Fibroblast of peridontal ligament (primary cell): ENCODE results near the gene MRPS2.
"Not testable (repeated sequence)": the region's sequence is repeated elsewhere in the genome, so short reads cannot be mapped to it uniquely, and the experiment has no call there.

Source experiments
- DNase-seq: peaks from one replicate; pipeline ENCODE4 v3.0.0-alpha.2; 2010; ENCODE audit errors: extremely low read depth

The MRPS2 gene

DNA sequence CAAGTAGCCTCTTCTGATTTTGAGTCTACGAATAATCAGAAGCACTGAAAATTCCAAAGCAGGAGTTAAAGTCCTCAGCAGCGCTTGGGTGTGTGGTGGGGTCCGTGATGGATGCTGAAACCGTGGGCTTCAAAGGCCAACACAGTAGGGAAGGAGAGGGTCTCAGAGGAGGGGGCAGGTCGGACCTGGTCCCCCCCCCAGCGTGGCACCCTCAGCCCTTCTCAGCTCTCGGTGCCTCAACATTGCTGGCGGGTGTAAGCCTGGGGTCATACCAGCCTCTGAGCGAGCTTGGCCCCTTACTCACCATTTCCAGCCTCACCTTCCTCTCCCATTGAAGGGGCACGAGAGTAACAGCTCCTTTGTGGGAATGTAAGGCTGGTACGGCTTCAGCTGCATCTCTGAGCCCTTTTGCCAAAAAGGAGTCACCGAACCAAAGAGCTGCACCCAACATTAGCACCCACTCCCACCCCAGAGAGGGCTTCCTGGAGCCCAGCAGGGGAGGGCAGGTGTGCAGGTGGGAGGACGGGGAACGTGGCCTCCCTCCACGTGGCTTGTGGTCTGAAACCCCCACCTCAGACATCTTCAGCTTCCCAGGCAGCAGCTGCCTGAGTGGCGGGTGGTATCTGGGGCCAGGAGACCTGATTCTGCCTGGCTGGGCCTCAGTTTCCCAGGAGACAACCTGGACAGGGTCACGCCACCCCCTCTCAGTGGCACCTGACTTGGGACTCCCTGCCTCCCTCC is 14.0 kb downstream of the MRPS2 start:
- no peak for DNase-seq

DNA sequence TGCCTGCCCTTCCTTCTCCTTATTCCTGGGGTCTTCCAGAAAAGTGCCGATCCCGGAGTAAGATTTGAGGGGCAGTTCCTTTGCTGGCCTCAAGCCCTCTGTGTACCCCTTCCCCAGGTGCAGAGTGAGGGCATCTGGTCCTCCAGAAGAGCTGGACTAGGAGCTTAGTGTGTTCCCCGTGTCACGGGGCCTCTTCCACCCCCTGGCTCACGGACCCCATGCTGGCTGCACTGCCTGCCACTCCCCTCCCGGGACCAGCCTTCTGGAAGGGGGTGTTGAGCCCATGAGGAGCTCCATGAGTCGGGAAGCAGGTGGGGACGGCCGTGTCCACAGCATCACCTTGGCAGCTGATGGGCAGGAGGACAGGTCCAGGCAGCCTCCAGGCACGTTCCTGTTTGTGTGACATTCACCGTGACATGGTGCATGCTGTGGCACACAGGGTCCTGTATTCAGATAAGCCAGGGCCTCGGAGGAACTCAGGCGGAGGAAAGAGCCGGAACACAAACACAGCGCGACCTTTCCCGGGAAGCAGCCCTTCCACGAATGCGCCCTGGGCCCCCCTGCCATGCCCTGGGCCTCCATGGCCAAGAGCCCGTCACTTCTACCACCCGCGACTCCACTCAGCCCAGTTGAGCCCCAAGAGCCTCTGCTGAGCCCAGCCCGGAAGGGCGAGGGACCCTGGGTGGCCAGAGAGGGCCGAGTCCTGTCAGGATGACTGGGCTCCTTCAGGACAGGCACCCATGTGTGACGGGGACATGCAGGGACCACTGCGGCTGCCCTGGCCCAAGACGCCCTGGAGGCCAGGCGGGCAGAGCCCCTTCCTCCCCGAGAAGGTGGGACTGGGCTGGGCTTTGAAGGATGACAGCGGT is 14.8 kb downstream of the MRPS2 start:
- no peak for DNase-seq

DNA sequence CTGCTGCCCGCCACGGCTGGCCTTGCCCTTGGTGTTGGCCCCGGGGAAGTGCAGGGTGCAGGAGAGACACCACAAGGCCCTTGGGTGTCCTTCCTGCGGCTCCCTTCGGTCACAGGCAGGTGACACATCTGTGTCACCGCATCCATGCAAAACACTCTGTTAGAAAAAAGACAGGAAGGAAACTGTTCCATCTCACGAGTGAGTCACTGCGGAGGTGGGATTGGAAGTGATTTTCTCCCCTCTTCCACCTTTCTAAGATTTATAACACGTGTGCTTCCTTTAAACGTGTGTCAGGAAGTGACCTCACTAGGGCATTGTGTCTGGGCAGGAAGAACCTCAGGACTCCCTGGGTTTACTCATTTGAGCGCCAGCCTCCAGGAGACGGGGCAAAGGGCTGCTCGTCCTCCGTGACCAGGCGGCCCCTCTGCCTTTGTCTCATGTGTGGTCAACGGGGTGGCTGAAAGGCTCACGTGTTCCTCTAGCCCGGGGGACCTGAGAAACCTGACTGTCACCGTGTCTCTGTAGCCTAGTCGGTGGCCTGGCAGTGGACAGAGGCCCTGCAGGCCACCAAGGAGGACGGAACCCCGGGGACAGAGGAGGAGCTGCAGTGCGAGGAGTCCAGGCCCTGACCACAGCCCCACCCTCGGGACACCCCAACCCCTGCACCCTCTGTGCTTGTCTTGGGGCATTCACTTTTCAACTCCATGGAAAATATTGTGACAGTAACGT is 15.8 kb downstream of the MRPS2 start:
- DNase-seq, result no peak

DNA sequence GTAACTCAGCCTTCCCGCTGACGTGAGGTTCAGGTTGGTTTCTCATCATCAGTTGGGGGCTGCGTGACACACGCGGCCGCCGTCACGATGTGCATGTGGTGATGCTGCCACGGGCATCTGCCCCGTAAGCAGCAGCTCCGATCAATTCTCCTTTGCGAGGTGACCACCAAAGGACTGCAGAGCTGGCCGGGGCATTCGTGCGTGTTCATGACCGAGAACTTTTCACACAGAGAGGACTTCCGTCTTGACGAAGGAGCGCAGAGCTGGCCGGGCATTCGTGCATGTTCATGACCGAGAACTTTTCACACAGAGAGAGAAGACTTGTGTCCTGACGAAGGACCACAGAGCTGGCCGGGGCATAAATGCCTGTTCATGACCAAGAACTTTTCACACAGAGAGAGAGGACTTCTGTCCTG is 16.9 kb downstream of the MRPS2 start:
- DNase-seq, result no peak

DNA sequence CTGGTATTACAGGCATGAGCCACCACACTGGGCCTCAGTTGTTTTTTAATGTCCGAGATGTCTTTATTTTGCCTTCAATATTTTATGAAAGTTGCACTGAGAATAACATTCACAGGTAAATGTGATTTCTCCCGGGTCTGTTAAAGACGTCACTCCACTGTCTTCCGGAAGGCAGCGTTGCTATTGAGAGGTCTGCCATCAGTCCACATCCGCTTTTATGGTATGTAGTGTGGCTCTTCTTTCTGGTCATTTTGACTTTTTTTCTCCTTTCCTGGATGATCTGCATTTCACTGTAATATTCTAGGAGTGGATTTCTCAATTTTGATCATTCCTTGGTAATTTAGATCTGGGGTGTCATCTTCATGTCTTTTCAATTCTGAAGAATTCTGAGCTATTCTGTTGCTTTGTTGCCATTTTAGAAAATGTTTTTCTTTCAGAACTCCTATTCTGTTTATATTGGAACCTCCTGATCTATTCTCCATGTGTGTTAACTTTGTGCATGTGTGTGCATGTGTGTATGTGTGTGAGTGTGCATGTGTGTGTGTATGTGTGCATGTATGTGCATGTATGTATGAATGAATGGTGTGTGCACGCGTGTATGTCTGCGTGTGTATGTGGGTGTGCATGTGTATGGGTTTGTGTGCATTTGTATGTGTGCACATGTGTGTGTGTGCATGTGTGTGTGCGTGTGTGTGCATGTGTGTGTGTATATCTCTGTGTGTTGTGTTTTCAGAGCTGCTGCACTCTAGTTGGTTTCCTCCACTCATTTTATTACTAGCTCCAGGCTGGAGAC is 18.9 kb downstream of the MRPS2 start:
- DNase-seq, result no peak

DNA sequence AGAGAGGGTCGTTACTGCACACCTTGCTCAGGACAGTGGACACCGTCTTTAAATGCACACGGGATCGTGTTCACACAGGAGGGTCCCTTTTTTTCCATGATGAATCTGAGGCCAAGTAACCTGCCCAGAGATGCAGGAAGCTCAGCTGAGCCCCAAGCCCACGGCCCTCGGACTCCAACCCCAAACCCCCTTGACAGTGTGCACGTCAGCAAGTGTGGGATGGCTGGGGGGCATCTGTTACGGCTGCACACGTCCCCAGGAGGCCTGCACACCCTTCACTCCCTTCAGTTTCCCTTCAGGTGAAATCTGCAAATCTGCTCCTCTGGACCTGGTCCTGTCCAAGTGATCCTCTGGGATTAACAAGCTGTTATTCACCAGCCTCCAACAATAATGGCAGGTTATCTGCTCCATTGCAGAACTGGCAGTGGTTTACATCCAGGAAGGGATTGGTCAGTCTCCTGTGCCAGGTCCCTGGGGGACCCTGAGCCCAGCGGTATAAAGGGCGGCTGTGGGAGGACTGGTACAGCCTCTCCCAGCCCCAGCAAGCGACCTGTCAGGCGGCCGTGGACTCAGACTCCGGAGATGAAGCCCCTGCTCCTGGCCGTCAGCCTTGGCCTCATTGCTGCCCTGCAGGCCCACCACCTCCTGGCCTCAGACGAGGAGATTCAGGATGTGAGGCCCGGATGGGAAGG is 20.6 kb downstream of the MRPS2 start, which contains the start of gene LCN1:
Gene LCN1, plus strand, starts transcription at position 525 of the 692 bp plus-strand sequence. Its CDS starts 58 bp downstream, at position 583.
- DNase-seq, result no peak

DNA sequence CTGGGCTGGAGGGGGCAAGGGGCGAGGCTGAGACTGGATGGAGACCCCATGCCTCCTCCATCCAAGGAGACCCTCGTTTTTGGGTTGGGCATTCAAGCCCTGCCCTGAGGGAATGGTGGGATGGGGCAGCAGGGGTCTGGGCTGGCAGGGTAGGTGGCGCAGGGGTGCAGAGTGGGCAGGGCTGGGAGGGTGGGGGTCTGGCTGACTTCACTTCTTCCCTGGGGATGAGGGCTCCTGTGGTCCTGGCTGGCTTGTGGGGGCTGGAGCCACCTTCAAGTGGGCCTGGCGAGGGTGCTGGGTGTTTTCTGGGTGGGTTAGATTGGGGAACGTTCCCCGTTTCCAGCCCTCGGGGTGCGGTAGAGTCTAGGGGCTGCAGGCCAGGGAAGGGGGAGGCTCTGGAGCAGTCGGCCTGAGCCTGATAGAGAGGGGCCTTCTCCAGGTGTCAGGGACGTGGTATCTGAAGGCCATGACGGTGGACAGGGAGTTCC is 21.2 kb downstream of the MRPS2 start:
- no peak for DNase-seq

DNA sequence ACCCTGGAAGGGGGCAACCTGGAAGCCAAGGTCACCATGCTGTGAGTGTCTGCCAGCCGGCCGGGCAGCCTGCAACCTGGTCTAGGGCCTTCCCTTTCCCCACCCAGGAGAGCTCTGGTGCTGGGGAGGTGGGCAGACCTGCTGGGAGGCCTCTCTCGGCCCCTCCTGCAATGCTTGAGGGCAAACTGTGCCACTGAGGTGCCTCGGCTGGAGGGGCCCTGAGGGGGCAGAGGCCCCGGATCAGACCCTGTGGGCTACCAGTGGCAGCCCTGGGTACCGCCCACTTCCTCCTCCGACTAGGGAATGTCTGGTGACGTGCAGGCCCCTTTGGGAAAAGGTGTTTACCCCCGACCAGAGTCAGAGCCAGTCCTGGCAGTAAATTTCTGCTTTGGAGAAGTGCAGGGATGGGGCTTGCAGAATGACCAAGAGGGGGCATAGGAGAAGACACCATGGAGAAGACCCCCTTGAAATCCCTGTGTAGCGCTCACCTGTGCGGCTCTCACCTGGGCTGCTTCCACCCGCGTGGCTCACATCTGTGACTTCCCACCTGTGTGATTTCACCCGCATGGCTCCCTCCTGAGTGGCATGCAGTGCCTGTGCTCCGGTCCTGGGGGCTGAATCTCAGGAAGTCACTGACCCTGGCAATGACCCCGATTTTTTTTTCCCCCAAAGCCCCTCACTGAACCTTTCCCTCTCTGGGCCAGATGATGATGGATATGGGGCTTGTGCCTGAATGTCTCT is 21.8 kb downstream of the MRPS2 start:
- DNase-seq, result no peak

DNA sequence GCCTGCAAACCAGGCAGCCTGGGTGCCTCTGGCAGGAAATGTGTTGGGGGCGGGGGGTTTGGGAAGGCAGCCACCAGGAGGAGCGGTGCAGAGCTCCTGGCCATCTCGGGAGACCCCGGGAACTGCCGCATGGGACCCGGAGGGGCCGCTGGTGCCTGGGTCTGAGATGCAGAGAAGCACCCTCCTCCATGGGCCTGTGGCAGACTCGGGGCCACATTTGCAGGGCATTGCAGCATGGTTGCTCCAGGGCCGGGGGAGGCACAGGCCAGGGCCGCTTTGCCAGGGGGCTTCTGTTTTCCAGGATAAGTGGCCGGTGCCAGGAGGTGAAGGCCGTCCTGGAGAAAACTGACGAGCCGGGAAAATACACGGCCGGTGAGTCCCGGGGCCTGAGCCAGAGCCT is 22.4 kb downstream of the MRPS2 start:
- no peak for DNase-seq

DNA sequence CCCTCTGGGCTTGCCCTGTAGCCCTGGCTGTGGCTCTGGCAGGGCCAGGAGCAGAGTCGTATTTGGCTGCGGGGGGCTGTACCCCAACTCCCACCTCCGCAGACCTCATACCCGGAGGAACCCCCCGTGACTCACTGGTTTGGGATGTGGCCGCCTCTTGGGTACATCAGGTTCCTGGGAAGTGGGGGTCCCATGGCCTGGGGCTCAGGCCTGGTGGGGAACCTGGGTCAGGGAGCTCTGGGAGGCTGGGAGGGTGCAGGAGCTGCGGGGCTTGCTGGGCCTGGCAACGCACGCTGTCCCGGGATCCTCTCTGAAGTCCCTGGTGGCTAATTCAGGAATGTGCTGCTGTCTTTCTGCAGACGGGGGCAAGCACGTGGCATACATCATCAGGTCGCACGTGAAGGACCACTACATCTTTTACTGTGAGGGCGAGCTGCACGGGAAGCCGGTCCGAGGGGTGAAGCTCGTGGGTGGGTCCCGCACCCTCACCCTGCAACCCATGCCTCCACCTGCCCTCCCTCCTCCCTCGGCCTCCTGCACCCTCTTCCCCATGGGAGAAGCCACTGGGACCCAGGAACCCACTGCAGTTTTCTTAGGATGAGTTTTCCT is 23.1 kb downstream of the MRPS2 start:
- DNase-seq, result no peak

DNA sequence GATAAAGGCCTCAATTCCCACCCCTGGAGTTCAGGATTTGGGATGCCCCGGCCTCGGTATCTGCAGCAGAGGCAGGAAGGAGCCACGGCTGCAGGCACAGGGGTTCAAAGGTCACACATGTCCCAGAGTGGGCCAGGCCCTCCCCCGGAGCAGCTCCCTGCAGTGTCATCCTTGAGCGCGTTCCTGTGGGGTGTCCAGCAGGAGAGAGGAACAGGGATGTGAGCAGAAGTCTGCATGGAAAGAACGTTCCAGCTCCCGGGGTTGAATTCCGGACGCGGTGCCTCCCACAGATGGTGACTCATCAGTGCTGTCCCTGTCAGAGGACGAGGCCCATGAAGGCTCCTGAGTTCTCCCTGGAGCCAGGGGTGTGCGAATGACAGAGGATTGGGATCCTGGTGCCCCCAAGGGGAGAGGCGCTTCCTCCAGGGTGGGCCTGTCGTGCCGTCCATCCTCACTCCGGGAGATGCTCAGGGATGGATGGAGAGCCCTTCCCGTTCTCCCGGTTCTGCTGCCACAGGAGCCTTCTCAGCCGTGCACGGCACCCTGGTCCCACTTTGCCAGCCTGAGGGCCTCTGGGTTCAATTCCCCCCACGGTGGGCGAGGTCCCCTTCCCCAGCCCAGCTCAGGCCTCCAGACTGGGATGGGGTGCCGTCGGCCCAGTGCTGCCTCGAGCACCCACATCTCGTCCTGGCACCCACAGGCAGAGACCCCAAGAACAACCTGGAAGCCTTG is 23.8 kb downstream of the MRPS2 start:
- no peak for DNase-seq

DNA sequence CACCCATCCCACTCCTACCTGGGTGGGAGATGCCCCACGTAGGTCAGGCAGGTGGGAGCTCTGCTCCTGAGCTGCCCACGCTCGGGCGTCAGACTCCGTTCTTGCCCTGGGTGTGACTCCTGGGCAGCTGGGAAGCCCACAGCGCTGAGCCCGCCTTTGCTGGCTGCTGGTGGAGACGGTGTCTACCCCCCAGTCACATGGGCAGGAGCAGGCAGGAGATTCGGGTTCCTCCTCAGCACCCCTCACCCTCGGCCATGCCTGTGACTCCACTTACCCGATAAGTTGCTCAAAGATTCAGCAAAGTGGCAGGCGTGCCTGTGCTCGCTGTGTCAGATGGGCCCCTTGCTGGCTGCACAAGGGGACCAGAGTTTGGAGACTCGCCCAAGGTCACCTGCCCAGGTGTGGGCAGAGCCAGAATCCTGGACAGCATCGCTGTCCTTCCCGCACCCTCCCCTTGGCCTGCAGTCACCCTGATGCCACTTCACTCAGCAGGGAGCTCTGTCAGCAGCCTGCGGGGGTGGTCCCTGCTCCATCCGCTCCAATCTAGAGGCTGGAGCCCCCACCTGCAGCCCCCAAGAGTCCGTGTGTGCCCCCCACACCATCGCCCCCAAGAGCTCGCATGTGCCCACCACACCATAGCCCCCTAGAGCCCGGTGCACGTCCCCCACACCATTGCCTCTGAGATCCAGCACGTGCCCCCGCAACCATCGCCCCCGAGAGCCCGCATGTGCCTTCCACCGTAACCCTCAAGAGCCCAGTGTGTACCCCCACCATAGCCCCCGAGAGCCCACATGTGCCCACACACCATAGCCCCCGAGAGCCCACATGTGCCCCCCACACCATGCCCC is 25.0 kb downstream of the MRPS2 start:
- DNase-seq, result no peak

DNA sequence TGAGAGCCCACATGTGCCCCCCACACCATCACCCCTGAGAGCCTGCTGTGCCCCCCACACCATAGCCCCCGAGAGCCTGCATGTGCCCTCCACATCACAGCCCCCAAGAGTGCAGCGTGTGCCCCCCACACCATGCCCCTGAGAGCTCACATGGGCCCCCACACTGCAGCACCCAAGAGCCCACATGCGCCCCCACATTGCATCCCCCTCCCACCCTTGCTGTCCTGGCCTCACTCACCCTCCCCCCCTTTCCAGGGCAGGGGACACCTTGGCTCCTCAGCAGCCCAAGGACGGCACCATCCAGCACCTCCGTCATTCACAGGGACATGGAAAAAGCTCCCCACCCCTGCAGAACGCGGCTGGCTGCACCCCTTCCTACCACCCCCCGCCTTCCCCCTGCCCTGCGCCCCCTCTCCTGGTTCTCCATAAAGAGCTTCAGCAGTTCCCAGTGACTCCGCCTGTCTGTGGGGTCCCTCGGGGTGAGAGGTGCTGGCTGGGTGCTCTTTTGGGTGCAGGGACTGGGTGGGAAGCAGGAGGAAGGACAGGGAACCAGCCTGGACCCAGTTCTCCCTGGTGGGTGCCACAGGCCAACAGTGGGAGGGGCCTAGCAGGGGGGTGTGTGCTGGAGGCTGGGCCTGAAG is 25.7 kb downstream of the MRPS2 start:
- no peak for DNase-seq

DNA sequence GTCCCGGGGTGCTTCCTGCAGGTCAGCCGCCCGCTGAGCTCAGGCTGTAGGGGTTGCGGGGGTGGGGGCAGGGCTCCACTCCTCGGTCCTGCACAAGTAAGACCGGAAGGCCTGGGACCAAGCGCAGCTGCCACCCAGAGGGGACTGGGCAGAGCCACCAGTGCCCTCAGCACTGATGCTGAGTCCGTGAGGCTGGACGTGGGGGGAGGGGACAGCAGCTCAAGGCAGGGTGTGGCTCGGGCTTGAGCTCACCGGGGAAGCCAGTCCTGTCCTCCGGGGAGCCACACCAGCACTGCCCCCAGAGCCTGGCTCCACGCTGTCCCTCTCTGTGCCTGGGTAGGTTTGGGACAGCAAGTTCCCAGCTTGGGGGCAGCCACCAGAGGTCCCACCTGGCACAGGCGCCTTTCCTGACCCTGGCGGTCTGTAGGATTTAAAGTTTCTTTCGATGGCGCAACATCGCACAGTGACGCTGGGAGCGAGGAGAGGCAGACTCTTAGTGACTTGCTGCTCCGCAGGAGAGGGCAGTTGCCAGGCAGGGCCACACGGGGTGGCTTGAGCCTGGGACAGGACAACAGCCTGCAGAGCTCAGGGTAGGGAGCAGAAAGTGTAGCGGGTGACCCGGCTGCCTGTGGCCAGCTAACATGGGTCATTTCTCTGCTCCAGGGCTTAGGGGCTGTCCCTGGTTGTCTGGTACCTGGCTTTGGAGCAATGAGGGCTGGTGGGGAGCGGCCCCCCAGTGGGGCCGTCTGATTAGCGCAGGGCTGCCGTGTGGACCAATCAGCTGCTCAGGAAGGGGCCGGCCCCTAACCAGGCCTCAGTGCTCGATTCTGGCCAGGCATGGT is 26.5 kb downstream of the MRPS2 start:
- DNase-seq, result no peak

DNA sequence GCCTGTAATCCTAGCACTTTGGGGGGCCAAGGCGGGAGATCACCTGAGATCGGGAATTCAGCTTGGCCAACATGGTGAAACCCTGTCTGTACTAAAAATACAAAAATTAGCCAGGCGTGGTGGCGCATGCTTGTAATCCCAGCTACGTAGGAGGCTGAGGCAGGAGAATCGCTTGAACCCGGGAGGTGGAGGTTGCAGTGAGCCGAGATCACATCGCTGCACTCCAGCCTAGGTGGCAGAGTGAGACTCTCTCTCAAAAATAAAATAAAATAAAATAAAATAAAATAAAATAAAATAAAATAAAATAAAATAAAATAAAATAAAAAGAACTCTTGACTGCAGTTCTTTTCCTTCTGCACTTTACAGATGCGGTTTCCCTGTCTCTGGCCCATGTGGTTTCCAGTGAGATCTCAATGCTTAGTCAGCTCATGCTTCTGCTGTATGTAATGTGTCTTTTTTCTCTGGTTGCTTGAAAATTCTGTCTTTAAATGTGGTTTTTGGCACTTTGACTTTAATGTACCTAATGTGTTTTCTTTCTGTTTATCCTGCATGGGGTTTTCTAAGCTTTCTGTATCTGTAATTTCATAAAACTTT is 28.5 kb downstream of the MRPS2 start:
- DNase-seq, result not testable (repeated sequence)

DNA sequence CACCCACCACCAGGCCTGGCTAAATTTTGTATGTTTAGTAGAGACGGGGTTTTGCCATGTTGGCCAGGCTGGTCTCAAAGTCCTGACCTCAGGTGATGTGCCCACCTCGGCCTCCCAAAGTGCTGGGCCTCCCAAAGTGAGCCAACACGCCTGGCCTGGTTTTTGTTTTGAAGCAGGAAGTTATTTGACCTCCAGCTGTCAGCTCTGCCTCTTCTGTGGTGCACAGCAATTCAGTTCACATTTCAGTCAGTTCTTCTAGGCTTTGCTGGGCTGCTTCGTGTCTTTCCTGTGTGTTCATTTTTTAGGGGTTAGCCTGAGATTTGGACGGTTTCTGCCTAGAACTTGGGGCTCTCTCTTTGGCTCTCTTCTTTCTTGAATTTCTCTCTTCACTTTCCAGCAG is 29.7 kb downstream of the MRPS2 start:
- DNase-seq, result no peak
